DND-41 (cell line): Measurements from ENCODE around the gene ZMYND19.

Experiments used
- CTCF ChIP-seq: IDR thresholded peaks from 2 replicates; pipeline ENCODE4 v1.5.1; 2012; ENCODE audit warnings: borderline replicate concordance, low read length, moderate library complexity, mild to moderate bottlenecking; ENCODE audit not compliant: poor library complexity, severe bottlenecking; ENCODE audit errors: extremely low read depth
- EZH2 ChIP-seq: IDR thresholded peaks from 3 replicates; pipeline ENCODE4 v1.6.1; 2012; ENCODE audit warnings: borderline replicate concordance, low read depth, mild to moderate bottlenecking, moderate library complexity, low read length, inconsistent platforms; ENCODE audit not compliant: severe bottlenecking

DNA sequence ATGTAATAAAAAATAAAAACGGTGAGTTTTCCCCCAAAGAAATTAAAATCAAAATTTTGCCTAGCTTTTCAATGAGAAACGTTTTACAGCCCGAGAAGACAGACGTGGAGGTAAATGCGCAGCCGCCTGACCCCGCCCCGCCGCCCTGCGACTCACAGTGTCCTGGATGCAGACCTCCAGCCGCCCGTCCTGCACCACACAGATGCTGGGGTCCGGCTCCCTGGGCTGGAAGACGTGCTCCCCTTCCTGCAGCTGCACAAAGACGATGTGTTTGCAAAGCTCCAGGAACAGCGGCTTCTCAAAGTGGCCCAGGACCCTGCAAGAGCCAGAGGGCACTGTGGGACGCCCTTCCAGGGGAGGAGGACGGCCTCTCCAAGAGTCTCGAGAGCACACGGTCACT lies 47.8 kb downstream of the ZMYND19 start:
- TF ChIP-seq EZH2, result no peak
- no peak for TF ChIP-seq CTCF
